IPS-NIHi7 (cell line): ENCODE data around the gene MORN4.
"Not testable (repeated sequence)": the region's sequence is repeated elsewhere in the genome, so short reads cannot be mapped to it uniquely, and the experiment has no call there.

Source experiments
- DNase-seq: peaks from one replicate; pipeline ENCODE4 v3.0.0; 2012; ENCODE audit warnings: mixed read lengths; ENCODE audit errors: extremely low spot score

MORN4 gene

GRCh38 chr10:97632949-97633884 is at the start of gene MORN4:
Gene MORN4 (minus strand): TSS chr10:97633500. CDS start chr10:97619653, 13,847 bp downstream.
- DNase-seq, result peak; percentile 96

GRCh38 chr10:97682042-97682441 is 48.7 kb upstream of the MORN4 start:
- no peak for DNase-seq

- DNase-seq, result no peak
Measured at GRCh38 chr10:97679594-97679993, 46.3 kb upstream of the MORN4 start.

- DNase-seq, result peak; percentile 85
Measured at GRCh38 chr10:97676770-97677581, 43.7 kb upstream of the MORN4 start.

- no peak for DNase-seq
Measured at GRCh38 chr10:97675222-97675621, 41.9 kb upstream of the MORN4 start.

- no peak for DNase-seq
Measured at GRCh38 chr10:97673736-97674525, 40.6 kb upstream of the MORN4 start.

GRCh38 chr10:97669571-97669970 is 36.3 kb upstream of the MORN4 start:
- DNase-seq, result no peak

- DNase-seq, result no peak
Measured at GRCh38 chr10:97667463-97667862, 34.2 kb upstream of the MORN4 start.

GRCh38 chr10:97666992-97667391 is 33.7 kb upstream of the MORN4 start:
- DNase-seq, result no peak

GRCh38 chr10:97664282-97664850 is 31.1 kb upstream of the MORN4 start:
- no peak for DNase-seq

GRCh38 chr10:97659589-97659988 is 26.3 kb upstream of the MORN4 start:
- no peak for DNase-seq

- no peak for DNase-seq
Measured at GRCh38 chr10:97656777-97657176, 23.5 kb upstream of the MORN4 start.

GRCh38 chr10:97651773-97652172 is 18.5 kb upstream of the MORN4 start:
- DNase-seq, result no peak

GRCh38 chr10:97650726-97651125 is 17.4 kb upstream of the MORN4 start:
- no peak for DNase-seq

GRCh38 chr10:97649405-97649750 is 16.1 kb upstream of the MORN4 start:
- not testable (repeated sequence) for DNase-seq

- peak; percentile 20 for DNase-seq
Measured at GRCh38 chr10:97648562-97649404, 15.5 kb upstream of the MORN4 start.

- DNase-seq, result no peak
Measured at GRCh38 chr10:97647556-97647955, 14.3 kb upstream of the MORN4 start.

- no peak for DNase-seq
Measured at GRCh38 chr10:97644936-97645335, 11.6 kb upstream of the MORN4 start.

- no peak for DNase-seq
Measured at GRCh38 chr10:97643441-97643985, 10.2 kb upstream of the MORN4 start.

GRCh38 chr10:97642471-97643159 is 9.3 kb upstream of the MORN4 start:
- not testable (repeated sequence) for DNase-seq
